SK-N-SH (cell line): ENCODE results near the gene AGFG2. TPM values are rescaled to one million over a fixed set of nuclear protein-coding genes. Genes with fewer than 3 reads are reported as not detected.

Source experiments
- CTCF ChIA-PET: fragments of 300-600, 350-600 bp; formaldehyde crosslinking; extraction: SDS; loops from one replicate; lab custom pipeline; 2021; lab: Yijun Ruan, JAX
- POLR2A ChIA-PET: fragments of 350-600 bp; sonication (Branson Sonifier 250); formaldehyde crosslinking; extraction: SDS; loops from one replicate; lab custom pipeline; 2020; ENCODE audit warnings: antibody characterized with exemption, inconsistent platforms; lab: Yijun Ruan, JAX
- DNase-seq: peaks from one replicate; pipeline ENCODE4 v3.0.0; 2012
- H2AFZ ChIP-seq: fragments of 200-600 bp; sonication (generic); 2 replicates; pipeline ENCODE4 v1.8.1; 2016; ENCODE audit warnings: antibody characterized with exemption, mild to moderate bottlenecking, low read depth
- H3F3A ChIP-seq: fragments of 200-600 bp; sonication (generic); replicated peaks from 2 replicates; pipeline ENCODE3; 2016; ENCODE audit warnings: antibody characterized with exemption, mild to moderate bottlenecking; ENCODE audit not compliant: insufficient read depth
- H3K27ac ChIP-seq, 2 experiments: fragments of 200-500 bp in 1 of 2; fragments of 200-600 bp in 1 of 2; sonication (Bioruptor generic) in 1 of 2; sonication (generic), shearing (Covaris generic) in 1 of 2; 2 replicates each; pipeline versions ENCODE4 v1.5.1 to v1.6.1; 2014 to 2016; ENCODE audit warnings: low read depth in 2 of 2, inconsistent platforms in 1 of 2, low read length in 1 of 2, mild to moderate bottlenecking in 1 of 2, mixed read lengths in 1 of 2
- H3K27me3 ChIP-seq: fragments of 200-600 bp; sonication (generic), shearing (Covaris generic); 2 replicates; pipeline ENCODE4 v1.6.1; 2016; ENCODE audit warnings: mixed run types; ENCODE audit not compliant: insufficient read depth
- H3K36me3 ChIP-seq, 2 experiments: fragments of 200-500 bp in 1 of 2; fragments of 200-600 bp in 1 of 2; sonication (Bioruptor generic) in 1 of 2; sonication (generic) in 1 of 2; replicated peaks in 1 of 2; 2 replicates each; pipeline versions ENCODE3 to v1.5.1; 2014 to 2016; ENCODE audit warnings: low read length in 1 of 2, mild to moderate bottlenecking in 1 of 2; ENCODE audit not compliant: insufficient read depth in 2 of 2, control insufficient read depth in 1 of 2
- H3K4me1 ChIP-seq, 2 experiments: fragments of 200-500 bp in 1 of 2; fragments of 200-600 bp in 1 of 2; sonication (Bioruptor generic) in 1 of 2; sonication (generic), shearing (Covaris generic) in 1 of 2; 2 replicates each; pipeline versions ENCODE4 v1.5.1 to v1.6.1; 2014 to 2016; ENCODE audit warnings: low read depth in 1 of 2, low read length in 1 of 2, mixed run types in 1 of 2; ENCODE audit not compliant: insufficient read depth in 2 of 2, control insufficient read depth in 1 of 2
- H3K4me2 ChIP-seq: fragments of 200-600 bp; sonication (generic), shearing (Covaris generic); 2 replicates; pipeline ENCODE4 v1.6.1; 2017; ENCODE audit warnings: mixed run types
- H3K4me3 ChIP-seq, 2 experiments: fragments of 200-500 bp in 1 of 2; fragments of 200-600 bp in 1 of 2; sonication (Bioruptor generic) in 1 of 2; sonication (generic), shearing (Covaris generic) in 1 of 2; 2 replicates each; pipeline versions ENCODE4 v1.5.1 to v1.8.1; 2014 to 2016; ENCODE audit warnings: low read depth in 2 of 2, inconsistent platforms in 1 of 2, low read length in 1 of 2, mild to moderate bottlenecking in 1 of 2, mixed read lengths in 1 of 2, moderate library complexity in 1 of 2
- H3K79me2 ChIP-seq: fragments of 200-600 bp; sonication (generic); 2 replicates; pipeline ENCODE4 v1.8.1; 2017; ENCODE audit warnings: mild to moderate bottlenecking; ENCODE audit not compliant: insufficient read depth
- H3K9ac ChIP-seq: fragments of 200-600 bp; sonication (generic); 2 replicates; pipeline ENCODE4 v1.6.1; 2017; ENCODE audit warnings: mixed run types
- H3K9me2 ChIP-seq: fragments of 200-600 bp; sonication (generic); 2 replicates; pipeline ENCODE4 v1.6.1; 2017; ENCODE audit warnings: mixed run types
- H3K9me3 ChIP-seq: fragments of 200-600 bp; sonication (generic); 2 replicates; pipeline ENCODE4 v1.6.1; 2017; ENCODE audit warnings: mixed run types, mild to moderate bottlenecking, moderate library complexity
- H4K20me1 ChIP-seq: fragments of 200-600 bp; sonication (generic); 2 replicates; pipeline ENCODE4 v1.6.1; 2017; ENCODE audit warnings: mild to moderate bottlenecking, mixed run types; ENCODE audit not compliant: insufficient read depth
- CHD2 ChIP-seq: fragments of 150-350 bp; IDR thresholded peaks from 2 replicates; pipeline ENCODE4 v1.6.1; 2018; ENCODE audit warnings: low read length; ENCODE audit not compliant: partially characterized antibody
- ELF1 ChIP-seq: IDR thresholded peaks from 2 replicates; pipeline ENCODE4 v1.4.0; 2012
- EP300 ChIP-seq, 2 experiments: IDR thresholded peaks; 2 replicates each; pipeline versions ENCODE4 v1.4.0 to v1.6.1; 2012; ENCODE audit warnings: borderline replicate concordance in 1 of 2, low read depth in 1 of 2, low read length in 1 of 2
- FOXJ3 ChIP-seq: sonication (generic); formaldehyde crosslinking; IDR thresholded peaks from 2 replicates; pipeline ENCODE4 v1.5.1; 2020; ENCODE audit warnings: mild to moderate bottlenecking, missing genetic modification reagents
- FOXM1 ChIP-seq: IDR thresholded peaks from 2 replicates; pipeline ENCODE4 v1.4.0; 2012; ENCODE audit warnings: low read depth, mild to moderate bottlenecking
- GABPA ChIP-seq: IDR thresholded peaks from 2 replicates; pipeline ENCODE4 v1.4.0; 2012; ENCODE audit warnings: low read depth, mild to moderate bottlenecking
- MAX ChIP-seq: IDR thresholded peaks from 2 replicates; pipeline ENCODE4 v1.4.0; 2012; ENCODE audit warnings: low read depth
- MEF2A ChIP-seq: IDR thresholded peaks from 2 replicates; pipeline ENCODE4 v1.4.0; 2012; ENCODE audit warnings: low read depth, borderline replicate concordance
- NFIC ChIP-seq: IDR thresholded peaks from 2 replicates; pipeline ENCODE4 v1.4.0; 2012; ENCODE audit warnings: borderline replicate concordance
- NRF1 ChIP-seq: IDR thresholded peaks from 2 replicates; pipeline ENCODE4 v1.6.1; 2012; ENCODE audit warnings: low read depth, mild to moderate bottlenecking, low read length
- RAD21 ChIP-seq: IDR thresholded peaks from 2 replicates; pipeline ENCODE4 v1.6.1; 2012; ENCODE audit warnings: mild to moderate bottlenecking, low read length
- RCOR1 ChIP-seq: fragments of 150-350 bp; IDR thresholded peaks from 2 replicates; pipeline ENCODE4 v1.6.1; 2017; ENCODE audit warnings: antibody characterized with exemption, low read length
- SIN3A ChIP-seq: IDR thresholded peaks from 2 replicates; pipeline ENCODE4 v1.6.1; 2012; ENCODE audit warnings: low read depth, mild to moderate bottlenecking, low read length, moderate library complexity, borderline replicate concordance
- SMC3 ChIP-seq: IDR thresholded peaks from 2 replicates; pipeline ENCODE4 v1.6.1; 2012; ENCODE audit warnings: low read depth, low read length, improper control_type of control experiment
- TAF1 ChIP-seq: IDR thresholded peaks from 2 replicates; pipeline ENCODE4 v1.6.1; 2012; ENCODE audit warnings: low read depth, mild to moderate bottlenecking, low read length, moderate library complexity, borderline replicate concordance
- TCF12 ChIP-seq: IDR thresholded peaks from 2 replicates; pipeline ENCODE4 v1.4.0; 2012
- WGBS: methylation state at CpG from one replicate; pipeline ENCODE4 v1.1.6; 2017; ENCODE audit warnings: low lambda C conversion rate; 5-methylcytosine and 5-hydroxymethylcytosine counted together
- polyA plus RNA-seq, 3 experiments: library from polyadenylated mRNA; depleted of rRNA; stranded (reverse); fragments of >200 nt; gene quantifications; 2 replicates each; pipeline ENCODE4 v1.2.3, GENCODE V29; 2012
- TF ChIP-seq, protein P1 (sequence below): IDR thresholded peaks from 2 replicates; pipeline ENCODE4 v1.4.0; 2012; ENCODE audit warnings: low read depth, borderline replicate concordance
- TF ChIP-seq, protein P2 (sequence below): fragments of 150-350 bp; IDR thresholded peaks from 2 replicates; pipeline ENCODE4 v1.6.1; 2017; ENCODE audit warnings: antibody characterized with exemption, low read length, low read depth, borderline replicate concordance
- TF ChIP-seq, protein P3 (sequence below): fragments of 150-350 bp; IDR thresholded peaks from 2 replicates; pipeline ENCODE4 v1.6.1; 2016; ENCODE audit warnings: mild to moderate bottlenecking, low read depth, low read length

Gene AGFG2
- polyA plus RNA-seq, 1 of the 3 experiments (the other 2 are of a cell fraction) = 23.1 TPM

GRCh38 chr7:100574362-100575205, 35.6 kb downstream of the AGFG2 start (continued):
- TF ChIP-seq SIN3A = no peak
- TF ChIP-seq EP300 (IDR thresholded peaks at IDR 0.05; ENCODE audit: borderline replicate concordance in 1 of 2, low read depth in 1 of 2, low read length in 1 of 2) = no peak
- TF ChIP-seq RCOR1 = no peak

DNA sequence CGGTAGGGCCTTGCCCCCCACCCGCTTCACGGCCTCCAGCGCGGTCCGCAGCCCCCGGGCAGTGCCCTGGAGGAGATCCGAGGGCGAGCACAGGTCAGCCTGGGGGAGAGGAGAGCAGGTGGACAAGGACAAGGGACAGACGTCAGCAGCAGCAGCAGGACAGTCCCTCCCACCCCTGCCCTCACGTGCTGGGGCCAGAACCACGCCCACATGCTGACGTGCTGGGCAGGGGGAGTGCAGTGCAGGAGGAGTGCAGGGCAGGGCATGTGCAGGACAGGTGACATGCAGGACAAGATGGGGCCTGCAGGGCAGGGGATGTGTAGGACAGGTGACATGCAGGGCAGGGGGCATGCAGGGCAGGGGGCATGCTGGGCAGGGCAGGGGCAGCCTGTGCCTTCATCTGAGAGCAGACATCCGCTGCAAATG, 36.2 kb downstream of the AGFG2 start:
- Histone ChIP-seq H3K79me2 (no peaks in the 10 kb centered on the region), H3K9ac (no peak overlapping the region), H3K4me2 (no peak overlapping the region), H3F3A (no peaks in the 10 kb centered on the region), H3K9me3 (no peaks in the 10 kb centered on the region), H2AFZ (no peak overlapping the region), H3K27me3 (no peaks in the 10 kb centered on the region), H3K4me3 (no peak overlapping the region), H3K27ac (no peak overlapping the region)
- ChIA-PET POLR2A (no interaction called here), CTCF (interaction anchor here (1.0 to 1.4 kb wide), 2 partner anchors 11 to 92 kb away, joined by 5 read pairs; partner anchors contain the start of gene NYAP1)
- 95% methylated on average over 14 of the region's 14 CpGs for WGBS
- peak; percentile 33 for DNase-seq
- TF ChIP-seq, protein P1, sequence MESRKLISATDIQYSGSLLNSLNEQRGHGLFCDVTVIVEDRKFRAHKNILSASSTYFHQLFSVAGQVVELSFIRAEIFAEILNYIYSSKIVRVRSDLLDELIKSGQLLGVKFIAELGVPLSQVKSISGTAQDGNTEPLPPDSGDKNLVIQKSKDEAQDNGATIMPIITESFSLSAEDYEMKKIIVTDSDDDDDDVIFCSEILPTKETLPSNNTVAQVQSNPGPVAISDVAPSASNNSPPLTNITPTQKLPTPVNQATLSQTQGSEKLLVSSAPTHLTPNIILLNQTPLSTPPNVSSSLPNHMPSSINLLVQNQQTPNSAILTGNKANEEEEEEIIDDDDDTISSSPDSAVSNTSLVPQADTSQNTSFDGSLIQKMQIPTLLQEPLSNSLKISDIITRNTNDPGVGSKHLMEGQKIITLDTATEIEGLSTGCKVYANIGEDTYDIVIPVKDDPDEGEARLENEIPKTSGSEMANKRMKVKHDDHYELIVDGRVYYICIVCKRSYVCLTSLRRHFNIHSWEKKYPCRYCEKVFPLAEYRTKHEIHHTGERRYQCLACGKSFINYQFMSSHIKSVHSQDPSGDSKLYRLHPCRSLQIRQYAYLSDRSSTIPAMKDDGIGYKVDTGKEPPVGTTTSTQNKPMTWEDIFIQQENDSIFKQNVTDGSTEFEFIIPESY = no peak
- TF ChIP-seq EP300 (IDR thresholded peaks at IDR 0.05; ENCODE audit: borderline replicate concordance in 1 of 2, low read depth in 1 of 2, low read length in 1 of 2) = no peak
- TF ChIP-seq RAD21 = no peak
- TF ChIP-seq FOXJ3 (CRISPR knock-in tag) = no peak
- TF ChIP-seq NRF1 = no peak
- TF ChIP-seq FOXM1 = no peak
- TF ChIP-seq SMC3 = no peak
- TF ChIP-seq CHD2 = no peak
- TF ChIP-seq, all 33 proteins: peak for 0
- no peaks in the 10 kb centered on the region for H4K20me1 ChIP-seq
- H3K36me3 ChIP-seq = peaks cover 21 to 45% of the 10 kb centered on the region in 2 experiments
- peaks cover 0 to 10% of the 10 kb centered on the region in 2 experiments; a peak in 1 of 4 replicates for H3K4me1 ChIP-seq
- H3K9me2 ChIP-seq = no peaks in the 10 kb centered on the region

DNA sequence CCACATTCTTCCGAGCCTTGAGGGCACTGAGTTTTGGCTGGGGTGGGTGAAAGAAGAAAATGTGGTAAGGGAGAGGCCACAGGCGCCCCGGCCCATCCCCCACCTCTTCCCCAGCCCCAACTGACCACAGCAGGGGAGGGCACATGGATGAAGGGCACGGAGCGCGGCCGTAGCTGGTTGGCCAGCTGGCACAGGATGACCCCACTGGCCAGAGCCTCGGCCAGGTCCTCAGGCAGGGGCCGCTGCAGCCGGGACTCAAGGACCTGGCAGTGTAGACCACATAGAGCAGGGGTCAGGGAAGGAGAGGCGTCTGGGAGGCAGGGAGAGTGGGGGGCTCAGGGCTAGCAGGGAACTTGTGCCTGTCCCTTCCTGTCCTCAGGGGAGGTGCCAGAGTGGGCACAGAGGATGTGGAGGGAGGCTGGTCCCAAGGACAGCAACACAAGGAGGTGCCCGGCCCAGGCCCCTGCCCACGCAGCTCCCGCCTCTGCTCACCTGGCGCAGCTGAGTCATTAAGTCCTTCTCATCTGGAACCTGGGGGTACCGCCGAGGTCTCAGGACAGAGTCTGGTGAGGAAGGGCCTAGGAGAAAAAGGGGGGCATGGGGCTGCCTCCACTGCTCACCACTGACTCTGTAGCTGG, 36.9 kb downstream of the AGFG2 start:
- peak; percentile 24 for DNase-seq
- POLR2A ChIA-PET = interaction anchor here (0.6 kb wide), 1 partner anchor 173 kb away, joined by 3 read pairs; no protein-coding TSS in a partner anchor
- Histone ChIP-seq H3K4me2 (no peak overlapping the region), H4K20me1 (no peaks in the 10 kb centered on the region), H3K36me3 (peaks cover 21 to 45% of the 10 kb centered on the region in 2 experiments), H3K79me2 (no peaks in the 10 kb centered on the region), H3F3A (no peaks in the 10 kb centered on the region), H3K9me3 (no peaks in the 10 kb centered on the region), H3K4me1 (peaks cover 0 to 4% of the 10 kb centered on the region in 2 experiments; a peak in 1 of 4 replicates), H3K27ac (no peak overlapping the region), H3K27me3 (no peaks in the 10 kb centered on the region), H2AFZ (no peak overlapping the region), H3K9me2 (no peaks in the 10 kb centered on the region), H3K9ac (no peak overlapping the region), H3K4me3 (no peak overlapping the region)
- WGBS = 89% methylated on average over 16 of the region's 17 CpGs
- CTCF ChIA-PET = interaction anchor here (1.2 to 4.3 kb wide), 5 partner anchors 11 to 16 kb away, joined by 3 to 30 read pairs (median 8); partner anchors contain the start of gene FBXO24
- TF ChIP-seq ELF1 (no peak), TAF1 (no peak), NFIC (no peak), CHD2 (no peak), MAX (no peak), NRF1 (no peak), RAD21 (no peak), SMC3 (no peak), FOXM1 (no peak), TCF12 (no peak), MEF2A (no peak), GABPA (no peak), FOXJ3 (CRISPR knock-in tag) (no peak)
- TF ChIP-seq, protein P2, sequence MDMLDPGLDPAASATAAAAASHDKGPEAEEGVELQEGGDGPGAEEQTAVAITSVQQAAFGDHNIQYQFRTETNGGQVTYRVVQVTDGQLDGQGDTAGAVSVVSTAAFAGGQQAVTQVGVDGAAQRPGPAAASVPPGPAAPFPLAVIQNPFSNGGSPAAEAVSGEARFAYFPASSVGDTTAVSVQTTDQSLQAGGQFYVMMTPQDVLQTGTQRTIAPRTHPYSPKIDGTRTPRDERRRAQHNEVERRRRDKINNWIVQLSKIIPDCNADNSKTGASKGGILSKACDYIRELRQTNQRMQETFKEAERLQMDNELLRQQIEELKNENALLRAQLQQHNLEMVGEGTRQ = no peak
- TF ChIP-seq, protein P3, sequence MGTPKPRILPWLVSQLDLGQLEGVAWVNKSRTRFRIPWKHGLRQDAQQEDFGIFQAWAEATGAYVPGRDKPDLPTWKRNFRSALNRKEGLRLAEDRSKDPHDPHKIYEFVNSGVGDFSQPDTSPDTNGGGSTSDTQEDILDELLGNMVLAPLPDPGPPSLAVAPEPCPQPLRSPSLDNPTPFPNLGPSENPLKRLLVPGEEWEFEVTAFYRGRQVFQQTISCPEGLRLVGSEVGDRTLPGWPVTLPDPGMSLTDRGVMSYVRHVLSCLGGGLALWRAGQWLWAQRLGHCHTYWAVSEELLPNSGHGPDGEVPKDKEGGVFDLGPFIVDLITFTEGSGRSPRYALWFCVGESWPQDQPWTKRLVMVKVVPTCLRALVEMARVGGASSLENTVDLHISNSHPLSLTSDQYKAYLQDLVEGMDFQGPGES = no peak
